MCF 10A (cell line): ENCODE data around the gene ASH1L. TPM values are rescaled to one million over a fixed set of nuclear protein-coding genes. Genes with fewer than 3 reads are reported as not detected.

Experiments used
- BruUV-seq: library from RNA; stranded (reverse); fragments of 400-500 nt; replicated peaks from 2 replicates; lab custom pipeline; 2021; lab: Mats Ljungman, UMichigan
- CTCF ChIA-PET: fragments of 300-600 bp; sonication (Branson Sonifier 250); formaldehyde crosslinking; extraction: SDS; loops from one replicate; lab custom pipeline; 2021; ENCODE audit warnings: antibody characterized with exemption, inconsistent platforms; lab: Yijun Ruan, JAX
- POLR2A ChIA-PET: fragments of 300-600, 350-650 bp; sonication (Branson Sonifier 250); formaldehyde crosslinking; extraction: SDS; loops from one replicate; lab custom pipeline; 2020; ENCODE audit warnings: antibody characterized with exemption, inconsistent platforms; lab: Yijun Ruan, JAX
- DNase-seq: peaks from one replicate; pipeline ENCODE4 v3.0.0-alpha.2; 2018; ENCODE audit not compliant: unreplicated experiment
- H3K27ac Mint-ChIP-seq: one replicate; pipeline ENCODE4 v1.8.0; 2022; ENCODE audit warnings: mild to moderate bottlenecking, low read depth, mixed read lengths; ENCODE audit not compliant: unreplicated experiment
- H3K27me3 Mint-ChIP-seq: one replicate; pipeline ENCODE4 v1.8.0; 2022; ENCODE audit warnings: mixed read lengths; ENCODE audit not compliant: insufficient read depth, unreplicated experiment
- H3K36me3 Mint-ChIP-seq: one replicate; pipeline ENCODE4 v1.8.0; 2022; ENCODE audit warnings: mild to moderate bottlenecking, moderate library complexity, mixed read lengths; ENCODE audit not compliant: insufficient read depth, unreplicated experiment
- H3K4me1 Mint-ChIP-seq: one replicate; pipeline ENCODE4 v1.8.0; 2022; ENCODE audit warnings: mixed read lengths; ENCODE audit not compliant: insufficient read depth, unreplicated experiment
- H3K4me3 Mint-ChIP-seq: one replicate; pipeline ENCODE4 v1.8.0; 2022; ENCODE audit warnings: mild to moderate bottlenecking, moderate library complexity, mixed read lengths; ENCODE audit not compliant: unreplicated experiment
- H3K9me3 Mint-ChIP-seq: one replicate; pipeline ENCODE4 v1.8.0; 2022; ENCODE audit warnings: mixed read lengths; ENCODE audit not compliant: unreplicated experiment
- CTCF ChIP-seq: fragments of 200-600 bp; IDR thresholded peaks from one replicate; pipeline ENCODE4 v1.8.0; 2022; ENCODE audit warnings: antibody characterized with exemption, mild to moderate bottlenecking; ENCODE audit not compliant: unreplicated experiment
- intact Hi-C: fragments of 100-400 bp; cut with micrococcal nuclease; formaldehyde crosslinking; loops from 2 replicates; pipeline ENCODE4 v1.14.1; 2022
- total RNA-seq: library from RNA; stranded (reverse); gene quantifications from 2 replicates; pipeline ENCODE4 v1.2.3, GENCODE V29; 2022

The ASH1L gene
- total RNA-seq, 1 experiment from 2014 or later = 59.1 TPM

DNA sequence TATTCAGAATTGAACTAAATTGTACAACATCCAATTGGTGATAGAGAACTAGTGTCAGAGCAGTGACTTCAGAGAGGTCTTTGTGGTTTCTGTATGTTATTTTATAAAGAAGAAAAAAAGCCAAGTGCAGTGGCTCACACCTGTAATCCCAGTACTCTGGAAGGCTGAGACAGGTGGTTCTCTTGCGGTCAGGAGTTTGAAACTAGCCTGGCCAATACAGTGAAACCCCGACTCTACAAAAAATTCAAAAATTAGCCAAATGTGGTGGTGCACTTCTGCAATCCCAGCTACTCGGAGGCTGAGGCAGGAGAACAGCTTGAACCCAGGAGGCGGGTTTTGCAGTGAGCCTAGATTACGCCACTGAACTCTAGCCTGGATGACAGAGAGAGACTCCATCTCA is 90.7 kb downstream of the ASH1L start:
- H3K36me3 Mint-ChIP-seq = peaks cover 44% of the 10 kb centered on the region
- CTCF ChIA-PET = no interaction called here
- no peak for TF ChIP-seq CTCF
- H3K27ac Mint-ChIP-seq = no peak overlapping the region
- H3K9me3 Mint-ChIP-seq = peaks cover 7% of the 10 kb centered on the region
- H3K4me1 Mint-ChIP-seq = peaks cover 10% of the 10 kb centered on the region
- no peak for DNase-seq
- H3K4me3 Mint-ChIP-seq = no peak overlapping the region
- BruUV-seq = no TSS peak
- H3K27me3 Mint-ChIP-seq = no peaks in the 10 kb centered on the region
- POLR2A ChIA-PET = interaction anchor here (2.3 kb wide), 1 partner anchor 9 kb away, joined by 6 read pairs; no protein-coding TSS in a partner anchor
- intact Hi-C loops = no loop called here

- H3K36me3 Mint-ChIP-seq = peaks cover 44% of the 10 kb centered on the region
- peaks cover 13% of the 10 kb centered on the region for H3K4me1 Mint-ChIP-seq
- no peak for DNase-seq
- no peak overlapping the region for H3K27ac Mint-ChIP-seq
- CTCF ChIA-PET = no interaction called here
- H3K9me3 Mint-ChIP-seq = peaks cover 7% of the 10 kb centered on the region
- no TSS peak for BruUV-seq
- H3K4me3 Mint-ChIP-seq = no peak overlapping the region
- no peak for TF ChIP-seq CTCF
- POLR2A ChIA-PET = interaction anchor here (0.7 to 2.3 kb wide), 2 partner anchors 8 to 62 kb away, joined by 3 to 6 read pairs; no protein-coding TSS in a partner anchor
- intact Hi-C loops = no loop called here
- H3K27me3 Mint-ChIP-seq = no peaks in the 10 kb centered on the region
Measured at GRCh38 chr1:155471026-155471425, 91.6 kb downstream of the ASH1L start.

DNA sequence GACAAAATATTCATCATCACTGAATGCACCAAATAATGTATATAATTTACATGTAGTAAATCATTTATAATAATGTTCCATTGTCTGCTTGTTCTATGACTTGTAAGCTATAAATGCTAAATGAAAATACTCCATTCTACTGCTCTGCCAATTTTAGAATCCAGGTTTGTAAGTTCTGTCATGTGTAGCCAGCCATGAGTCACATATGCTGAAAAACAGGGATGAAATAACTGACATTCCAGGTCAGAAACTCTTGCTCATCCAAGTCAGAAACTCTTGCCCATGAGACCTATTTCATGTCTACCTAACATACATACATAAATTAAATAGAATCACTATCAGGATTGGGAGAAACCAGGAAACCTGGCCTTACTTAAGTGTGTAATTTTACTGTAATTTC is 95.6 kb downstream of the ASH1L start:
- DNase-seq = peak; percentile 68
- BruUV-seq = no TSS peak
- peaks cover 18% of the 10 kb centered on the region for H3K4me1 Mint-ChIP-seq
- intact Hi-C loops = no loop called here
- no peak overlapping the region for H3K4me3 Mint-ChIP-seq
- ChIA-PET CTCF (interaction anchor here (0.9 to 1.2 kb wide), 2 partner anchors 32 to 54 kb away, joined by 3 read pairs; no protein-coding TSS in a partner anchor), POLR2A (interaction anchor here (0.6 to 2.2 kb wide), 14 partner anchors 11 to 362 kb away, joined by 3 to 13 read pairs (median 4); partner anchors contain the start of genes ASH1L and CLK2)
- H3K36me3 Mint-ChIP-seq = peaks cover 26% of the 10 kb centered on the region
- H3K27me3 Mint-ChIP-seq = no peaks in the 10 kb centered on the region
- peaks cover 7% of the 10 kb centered on the region for H3K9me3 Mint-ChIP-seq
- peak overlapping the region; percentile 4 for H3K27ac Mint-ChIP-seq
- TF ChIP-seq CTCF = no peak

DNA sequence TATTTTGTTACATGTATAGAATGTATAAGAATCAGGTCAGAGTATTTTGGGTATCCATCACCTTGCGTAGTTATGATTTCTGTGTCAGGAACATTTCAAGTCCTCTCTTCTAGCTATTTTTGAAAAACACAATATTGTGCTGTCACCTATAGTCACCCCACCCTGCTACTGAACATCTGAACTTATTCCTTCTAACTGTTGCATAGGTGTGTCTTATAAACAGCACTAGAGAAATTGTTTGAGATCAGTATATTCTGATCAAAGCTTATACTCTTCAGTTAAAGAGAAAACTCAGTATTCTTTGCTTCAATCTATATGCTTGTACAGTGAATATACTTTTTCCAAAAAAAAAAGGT is 96.0 kb downstream of the ASH1L start:
- no peak for DNase-seq
- no TSS peak for BruUV-seq
- Mint-ChIP-seq H3K4me3 (no peak overlapping the region), H3K27me3 (no peaks in the 10 kb centered on the region), H3K9me3 (peaks cover 4% of the 10 kb centered on the region), H3K36me3 (peaks cover 26% of the 10 kb centered on the region), H3K27ac (peak overlapping the region; percentile 4), H3K4me1 (peaks cover 18% of the 10 kb centered on the region)
- TF ChIP-seq CTCF = no peak
- intact Hi-C loops = no loop called here
- CTCF ChIA-PET = interaction anchor here (0.9 to 1.2 kb wide), 2 partner anchors 31 to 55 kb away, joined by 3 read pairs; no protein-coding TSS in a partner anchor
- POLR2A ChIA-PET = interaction anchor here (0.6 to 2.2 kb wide), 13 partner anchors 12 to 363 kb away, joined by 3 to 13 read pairs (median 4); partner anchors contain the start of genes ASH1L and CLK2
